ENCODE data around the gene MMP8. TPM values are rescaled to one million over a fixed set of nuclear protein-coding genes. Genes with fewer than 3 reads are reported as not detected.

MMP8 gene
- polyA plus RNA-seq, 1 donor: not detected

Other genes with a start within 250 kb of the MMP8 start
- gene MMP7, start 194.2 kb downstream of the MMP8 start, polyA plus RNA-seq (ENCODE audit: insufficient read length): 26.0 TPM
- not detected for gene MMP20, start 99.6 kb downstream of the MMP8 start, polyA plus RNA-seq (ENCODE audit: insufficient read length)
- not detected for gene MMP27, start 19.2 kb downstream of the MMP8 start, polyA plus RNA-seq (ENCODE audit: insufficient read length)
- not detected for gene MMP10, start 55.7 kb upstream of the MMP8 start, polyA plus RNA-seq (ENCODE audit: insufficient read length)
- 0.23 TPM for gene MMP1, start 73.2 kb upstream of the MMP8 start, polyA plus RNA-seq (ENCODE audit: insufficient read length)
- not detected for gene MMP3, start 118.7 kb upstream of the MMP8 start, polyA plus RNA-seq (ENCODE audit: insufficient read length)
- gene MMP12, start 150.0 kb upstream of the MMP8 start, polyA plus RNA-seq (ENCODE audit: insufficient read length): 4.4 TPM
- not detected for gene MMP13, start 230.8 kb upstream of the MMP8 start, polyA plus RNA-seq (ENCODE audit: insufficient read length)